Stimulated activated CD4-positive, alpha-beta T cell treated with anti-CD3 and anti-CD28 coated beads, TNF-alpha, amount 100 ng/mL, for 48 hours (primary cell): ENCODE data around the gene SEPTIN6.

Experiments used
- DNase-seq, 3 donors: peaks; one replicate each; pipeline ENCODE4 v3.0.0-alpha.2; 2020; ENCODE audit warnings: low read depth in 3 of 3

The SEPTIN6 gene

GRCh38 chrX:119648421-119648775 lies 44.6 kb downstream of the SEPTIN6 start:
- no peak for DNase-seq

- DNase-seq: peak; percentile 32 to 65 (median 51)
Observed at GRCh38 chrX:119647552-119648420, 45.2 kb downstream of the SEPTIN6 start.

GRCh38 chrX:119647089-119647488 lies 45.9 kb downstream of the SEPTIN6 start:
- no peak for DNase-seq

DNA sequence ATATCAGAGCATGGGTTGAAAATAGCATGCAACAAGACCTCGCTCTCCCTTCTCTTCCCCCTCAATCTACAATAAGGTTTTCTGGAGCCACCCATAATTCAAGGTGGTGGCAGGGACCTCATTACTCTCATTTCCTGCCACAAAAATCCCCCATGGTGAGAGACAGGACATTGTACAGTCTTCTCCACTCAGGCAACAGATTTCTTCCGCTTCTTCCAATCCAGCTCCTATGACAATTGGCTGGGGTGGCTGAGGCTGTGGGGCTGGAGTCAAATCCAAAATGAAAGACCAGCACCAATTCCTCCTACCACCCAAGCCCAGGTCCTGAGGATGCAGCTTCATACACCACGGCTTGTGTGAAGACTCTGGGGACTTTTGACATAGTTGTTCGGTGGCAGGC lies 46.5 kb downstream of the SEPTIN6 start:
- DNase-seq: no peak

GRCh38 chrX:119643696-119644095 lies 49.3 kb downstream of the SEPTIN6 start:
- no peak for DNase-seq
